T47D (cell line): ENCODE results near the gene AOC3.

Experiments
- DNase-seq, 2 experiments: peaks; one replicate each; pipeline versions ENCODE4 v3.0.0 to v3.0.0-alpha.2; 2011 to 2012; ENCODE audit warnings: low read depth in 1 of 2, low spot score in 1 of 2
- JUND ChIP-seq: IDR thresholded peaks from 2 replicates; pipeline ENCODE4 v1.6.1; 2012; ENCODE audit warnings: low read depth
- in situ Hi-C: cut with HindIII; loops from 2 replicates; pipeline ENCODE4 v1.10.0; 2016; ENCODE audit warnings: low sequenced_read_pairs, low pct_unique_long_range_greater_than_20kb

AOC3 gene

GRCh38 chr17:42832213-42832933 is 18.6 kb upstream of the AOC3 start:
- no peak for DNase-seq
- in situ Hi-C loops, result no loop called here
- TF ChIP-seq JUND, result no peak

GRCh38 chr17:42832934-42833766 is 17.8 kb upstream of the AOC3 start, which contains the start of gene PSME3:
Gene PSME3, plus strand, starts transcription at chr17:42833397. Its CDS starts 235 bp downstream, at chr17:42833632.
- no peak for TF ChIP-seq JUND
- DNase-seq, result peak; percentile 93 to 94
- in situ Hi-C loops, result no loop called here

- no peak for TF ChIP-seq JUND
- in situ Hi-C loops, result no loop called here
- DNase-seq, result no peak
These were observed 17.1 kb upstream of the AOC3 start for GRCh38 chr17:42833767-42834422.

GRCh38 chr17:42835732-42836131 is 15.3 kb upstream of the AOC3 start:
- no peak for TF ChIP-seq JUND
- in situ Hi-C loops, result no loop called here
- DNase-seq, result no peak

GRCh38 chr17:42841975-42842685 is 8.9 kb upstream of the AOC3 start:
- in situ Hi-C loops, result no loop called here
- no peak for TF ChIP-seq JUND
- DNase-seq, result no peak

- TF ChIP-seq JUND, result no peak
- peak; percentile 85 to 94 for DNase-seq
- in situ Hi-C loops, result no loop called here
These were observed 7.6 kb upstream of the AOC3 start for GRCh38 chr17:42843358-42843934.

- DNase-seq, result no peak
- TF ChIP-seq JUND, result no peak
- in situ Hi-C loops, result no loop called here
These were observed 6.7 kb upstream of the AOC3 start, which contains the start of gene AOC2 for GRCh38 chr17:42844271-42844670. Gene AOC2, plus strand, starts transcription at chr17:42844580. Its CDS starts 47 bp downstream, at chr17:42844627.

GRCh38 chr17:42844761-42845555 is 6.0 kb upstream of the AOC3 start:
- TF ChIP-seq JUND, result no peak
- in situ Hi-C loops, result no loop called here
- no peak for DNase-seq

GRCh38 chr17:42845556-42845917 is 5.5 kb upstream of the AOC3 start:
- TF ChIP-seq JUND, result no peak
- DNase-seq, result no peak
- in situ Hi-C loops, result no loop called here

GRCh38 chr17:42845918-42846593 is 4.9 kb upstream of the AOC3 start:
- DNase-seq, result no peak
- TF ChIP-seq JUND, result no peak
- in situ Hi-C loops, result no loop called here
